Left cardiac atrium (tissue), 4 donors: ENCODE data around the gene KCNA10. TPM values are rescaled to one million over a fixed set of nuclear protein-coding genes. Genes with fewer than 3 reads are reported as not detected.
A peak's percentile ranks its signal among the peaks of the same experiment; 100 is the strongest.

Source experiments
- ATAC-seq, 2 donors: fragments of 200-7000 bp; cut with Tn5 transposase; one replicate each; pipeline ENCODE4 v1.9.1; 2020; ENCODE audit warnings: mild to moderate bottlenecking in 2 of 2, moderate library complexity in 2 of 2
- DNase-seq: peaks from one replicate; pipeline ENCODE4 v3.0.0-alpha.2; 2020
- intact Hi-C, 2 donors: fragments of 100-400 bp; cut with DNase I; formaldehyde crosslinking; loops; one replicate each; pipeline versions ENCODE4 v1.14.1 to v1.15.1; 2022 to 2023
- long read RNA-seq: library from polyadenylated mRNA; unstranded; transcript quantifications from one replicate; pipeline ENCODE4 v2.0.0, GENCODE V29; 2021
- total RNA-seq, 2 donors: library from RNA; stranded (reverse); fragmentation: NEBNext Ultra II Directional; extraction: Animal tissue kit (Norgen Biotek cat#: 25700); gene quantifications; one replicate each; pipeline ENCODE4 v1.2.1, GENCODE V29; 2021
- donor health status: DM: no; HTN: yes; CAD: no.
- donor health status: DM: no; HTN: yes; CAD: no; lungs with severe emphysema.
- donor health status: DM: yes; HTN: yes; CAD: no.
- donor health status: Dilated cardiomyopathy.

KCNA10 gene
- not detected for total RNA-seq
- long read RNA-seq: 0 reads

DNA sequence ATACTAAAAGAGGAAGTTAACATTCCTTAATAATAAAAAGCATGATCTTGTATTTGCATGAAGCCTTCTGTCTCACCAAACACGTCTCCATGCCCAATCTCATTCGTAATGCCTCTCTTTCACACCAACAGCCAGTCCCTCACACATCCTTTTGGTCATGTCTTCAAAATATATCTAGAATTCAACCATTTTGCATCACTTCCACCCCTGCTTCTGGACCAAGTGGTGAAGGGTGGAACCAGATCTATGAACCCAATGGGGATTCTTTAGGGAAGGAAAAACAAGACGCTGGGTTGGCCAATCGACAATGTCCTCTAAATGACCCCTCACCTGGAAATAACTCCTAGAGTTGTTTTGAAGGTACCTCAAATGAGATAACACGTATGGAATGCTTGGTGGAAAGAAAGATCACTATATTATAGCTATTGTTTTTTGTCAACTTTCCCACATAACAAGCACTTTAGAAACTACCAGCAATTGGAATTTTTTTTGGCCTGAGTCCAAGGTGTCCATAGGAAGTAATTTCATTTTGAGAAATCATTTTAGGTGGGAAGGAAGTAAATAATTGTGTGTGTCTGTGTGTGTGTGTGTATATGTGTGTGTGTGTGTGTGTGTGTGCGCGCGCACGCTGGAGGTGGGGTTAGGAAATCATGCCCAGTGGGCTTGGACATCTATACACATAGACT, at the start of gene KCNA10:
TSS of gene KCNA10 (minus strand) at position 51 of the 686 bp plus-strand sequence. CDS start 388 bp downstream, outside the sequence.
- DNase-seq: no peak
- no peak for ATAC-seq
- intact Hi-C loops: no loop called here

DNA sequence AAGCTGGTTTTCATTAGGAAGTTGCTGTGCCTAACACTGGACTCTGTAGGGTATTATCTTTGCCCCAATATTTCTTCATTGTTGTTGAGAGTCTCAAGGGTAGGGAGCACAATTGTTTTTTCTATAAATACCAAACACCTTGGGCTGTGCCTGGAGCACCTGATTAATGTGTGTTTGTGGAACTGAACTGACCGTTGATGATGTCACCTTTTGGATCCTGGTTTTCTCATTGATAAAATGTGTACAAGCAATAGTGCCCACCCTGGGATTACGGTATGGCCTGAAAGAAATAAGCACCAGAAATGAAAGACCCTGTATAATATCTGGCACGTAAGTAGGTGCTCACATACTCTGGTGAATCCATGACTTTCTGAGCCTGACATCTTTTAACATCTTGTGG, 47.9 kb upstream of the KCNA10 start:
- DNase-seq: no peak
- intact Hi-C loops: no loop called here
- no peak for ATAC-seq

DNA sequence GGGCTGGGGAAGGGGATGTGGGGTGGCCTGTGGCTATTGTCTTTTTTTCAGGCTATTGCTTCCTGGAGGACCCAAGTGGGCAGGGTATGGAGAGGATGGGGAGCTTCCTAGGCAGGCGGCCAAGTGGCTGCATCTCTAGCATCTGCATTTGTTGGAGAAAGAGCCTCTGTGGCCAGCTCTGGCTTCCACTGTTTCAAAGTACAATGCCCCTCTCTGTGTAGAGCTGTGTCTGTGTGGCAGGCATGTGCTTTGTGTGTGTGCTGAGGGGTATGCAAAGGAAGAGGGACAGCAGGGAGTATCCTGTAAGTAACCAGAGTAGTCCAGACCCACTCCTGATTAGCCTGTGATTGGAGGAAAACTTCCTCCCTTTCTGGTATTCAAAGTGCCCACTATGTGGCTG, 46.6 kb upstream of the KCNA10 start:
- DNase-seq: no peak
- intact Hi-C loops: no loop called here
- no peak for ATAC-seq

DNA sequence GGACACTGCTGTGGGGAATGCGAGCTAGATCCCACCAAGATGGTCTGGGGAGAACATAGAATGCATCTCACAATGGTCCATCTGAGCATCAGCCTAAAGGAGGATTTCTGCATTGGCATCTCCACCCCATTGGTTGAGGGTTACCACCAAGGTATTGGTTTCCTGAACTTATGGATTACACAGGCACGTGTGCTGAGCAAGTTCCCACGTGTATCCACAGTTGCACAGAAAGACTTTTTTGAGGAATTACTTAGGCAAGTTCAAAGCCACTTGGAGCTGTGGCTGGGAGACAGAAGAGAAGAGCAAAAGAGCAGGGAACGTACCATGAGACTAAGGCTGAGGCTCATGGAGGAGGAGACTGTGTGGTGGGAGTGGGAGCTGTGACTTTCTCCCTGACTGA, 44.1 kb upstream of the KCNA10 start:
- ATAC-seq: no peak
- intact Hi-C loops: no loop called here
- no peak for DNase-seq

DNA sequence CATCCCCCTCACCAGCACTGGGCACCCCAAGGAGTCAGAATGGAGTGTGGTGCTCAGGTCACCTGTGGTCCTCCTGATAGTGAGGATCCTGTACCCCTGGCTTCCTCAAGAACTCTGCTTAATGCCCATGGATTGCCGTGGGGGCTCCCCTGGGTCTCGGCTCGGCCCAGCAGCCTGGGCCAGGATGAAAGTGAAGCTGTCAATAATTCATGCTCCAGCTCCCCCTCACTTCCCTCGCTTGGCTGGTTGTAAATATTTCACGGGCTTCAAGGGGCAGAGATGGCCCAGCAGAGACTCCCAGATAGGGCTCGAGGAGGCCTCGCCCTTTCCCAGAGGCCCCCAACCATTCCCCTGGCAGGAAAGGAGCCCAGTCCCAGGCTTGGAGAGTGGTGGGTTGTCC, 42.6 kb upstream of the KCNA10 start:
- intact Hi-C loops: no loop called here
- DNase-seq (no peak), ATAC-seq (no peak)

DNA sequence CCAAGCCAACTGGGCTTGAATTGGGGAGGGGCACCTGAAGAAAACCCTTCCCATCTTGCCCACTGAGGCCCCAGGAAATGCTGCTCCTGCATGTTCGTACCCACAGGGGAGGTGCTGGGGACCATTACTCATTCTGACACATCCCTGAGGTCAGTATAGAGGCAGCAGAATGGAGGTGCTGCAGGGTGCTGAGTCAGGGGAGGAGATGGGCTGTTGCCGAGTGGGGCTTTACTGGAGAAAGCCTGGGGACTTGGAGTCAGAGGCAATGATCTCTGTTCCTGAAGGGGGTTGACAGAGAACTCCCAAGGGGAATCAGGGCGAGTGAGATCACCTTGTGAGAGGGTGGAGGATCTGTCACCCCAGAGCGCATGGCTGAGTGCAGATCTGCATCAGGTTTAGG, 40.2 kb upstream of the KCNA10 start:
- no peak for ATAC-seq
- intact Hi-C loops: loop anchor here (10.0 kb wide), 2 partner anchors 46 to 226 kb away; partner anchors contain the start of gene KCNA2 (in 1 of the 2)

DNA sequence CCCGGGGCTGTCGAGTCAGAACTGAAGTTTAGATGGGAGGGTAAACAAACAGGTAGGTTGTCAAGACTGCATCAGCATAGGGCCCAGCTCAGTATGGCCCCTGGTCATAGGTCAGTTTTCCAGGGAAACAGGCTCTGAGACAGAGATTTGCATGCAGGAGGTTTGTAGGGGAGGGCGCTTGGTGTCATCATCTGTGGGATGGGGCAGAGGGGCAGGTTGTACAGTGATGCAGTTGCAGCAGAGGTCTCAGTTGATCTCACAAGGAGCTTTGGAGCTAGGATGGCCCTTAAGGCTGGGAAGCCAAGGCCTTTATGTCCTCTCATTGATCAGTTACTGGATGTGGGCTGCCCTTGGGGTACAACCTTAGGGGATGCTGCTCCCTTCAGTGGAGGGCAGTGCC, 38.5 kb upstream of the KCNA10 start:
- intact Hi-C loops: loop anchor here (10.0 kb wide), 2 partner anchors 47 to 227 kb away; partner anchors contain the start of gene KCNA2 (in 1 of the 2)
- ATAC-seq: no peak
- DNase-seq: no peak

More for the DNA sequence above, 40.2 kb upstream of the KCNA10 start:
- DNase-seq: no peak

DNA sequence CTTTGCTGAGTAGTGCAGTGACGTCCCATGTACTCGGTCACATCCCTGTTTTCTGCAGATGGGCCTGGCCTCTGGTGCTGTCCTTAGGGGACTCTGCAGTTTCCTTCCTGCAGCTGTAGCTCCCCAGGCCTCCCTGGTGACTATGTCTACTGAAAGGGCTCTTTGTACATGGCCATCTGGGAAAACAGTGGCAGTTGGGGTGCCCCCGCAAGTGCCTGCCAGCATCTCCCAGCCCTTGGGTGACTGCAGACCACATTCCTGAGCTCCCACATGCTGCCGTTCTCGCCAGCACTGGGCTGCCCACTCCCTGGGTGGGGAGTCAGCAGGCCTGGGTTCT, 37.5 kb upstream of the KCNA10 start:
- ATAC-seq (peak; percentile 25 to 50), DNase-seq (no peak)
- intact Hi-C loops: loop anchor here (10.0 kb wide), 2 partner anchors 48 to 228 kb away; partner anchors contain the start of gene KCNA2 (in 1 of the 2)

DNA sequence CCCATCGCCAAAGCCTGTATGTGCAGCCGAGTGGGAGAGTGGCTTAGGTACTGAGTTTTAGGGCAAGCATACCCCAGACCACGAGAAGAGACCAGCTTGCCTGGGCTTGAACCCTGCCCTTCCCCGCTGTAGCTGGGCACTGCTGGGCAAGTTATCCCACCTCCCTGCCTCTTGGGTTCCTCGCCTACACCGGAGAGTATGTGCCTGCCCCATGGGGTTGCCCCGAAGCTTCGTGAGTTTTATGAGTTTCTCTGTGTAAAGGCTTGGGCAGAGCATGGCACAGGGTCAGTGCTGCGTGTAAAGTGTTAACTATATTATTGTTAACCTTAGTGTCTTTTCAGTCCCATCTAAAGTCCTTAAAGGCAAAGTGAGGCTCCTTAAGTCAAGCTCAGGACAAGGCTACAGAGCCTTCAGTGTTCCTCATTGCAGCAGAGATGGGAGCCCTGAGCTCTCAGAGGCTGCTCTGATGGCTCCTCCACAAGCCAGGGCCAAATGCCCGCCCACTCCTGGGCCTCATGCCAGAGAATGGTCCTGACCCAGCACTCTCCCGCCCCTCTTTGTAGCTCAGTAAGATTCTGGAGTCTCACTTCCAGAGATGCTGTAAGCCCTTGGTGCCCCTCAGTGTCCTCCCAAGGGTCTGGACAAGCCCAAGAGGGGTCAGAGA, 37.0 kb upstream of the KCNA10 start:
- DNase-seq: peak; percentile 65
- ATAC-seq: peak; percentile 80
- intact Hi-C loops: loop anchor here (2.0 to 10.0 kb wide), 3 partner anchors 49 to 229 kb away; partner anchors contain the start of gene KCNA2 (in 1 of the 2)

DNA sequence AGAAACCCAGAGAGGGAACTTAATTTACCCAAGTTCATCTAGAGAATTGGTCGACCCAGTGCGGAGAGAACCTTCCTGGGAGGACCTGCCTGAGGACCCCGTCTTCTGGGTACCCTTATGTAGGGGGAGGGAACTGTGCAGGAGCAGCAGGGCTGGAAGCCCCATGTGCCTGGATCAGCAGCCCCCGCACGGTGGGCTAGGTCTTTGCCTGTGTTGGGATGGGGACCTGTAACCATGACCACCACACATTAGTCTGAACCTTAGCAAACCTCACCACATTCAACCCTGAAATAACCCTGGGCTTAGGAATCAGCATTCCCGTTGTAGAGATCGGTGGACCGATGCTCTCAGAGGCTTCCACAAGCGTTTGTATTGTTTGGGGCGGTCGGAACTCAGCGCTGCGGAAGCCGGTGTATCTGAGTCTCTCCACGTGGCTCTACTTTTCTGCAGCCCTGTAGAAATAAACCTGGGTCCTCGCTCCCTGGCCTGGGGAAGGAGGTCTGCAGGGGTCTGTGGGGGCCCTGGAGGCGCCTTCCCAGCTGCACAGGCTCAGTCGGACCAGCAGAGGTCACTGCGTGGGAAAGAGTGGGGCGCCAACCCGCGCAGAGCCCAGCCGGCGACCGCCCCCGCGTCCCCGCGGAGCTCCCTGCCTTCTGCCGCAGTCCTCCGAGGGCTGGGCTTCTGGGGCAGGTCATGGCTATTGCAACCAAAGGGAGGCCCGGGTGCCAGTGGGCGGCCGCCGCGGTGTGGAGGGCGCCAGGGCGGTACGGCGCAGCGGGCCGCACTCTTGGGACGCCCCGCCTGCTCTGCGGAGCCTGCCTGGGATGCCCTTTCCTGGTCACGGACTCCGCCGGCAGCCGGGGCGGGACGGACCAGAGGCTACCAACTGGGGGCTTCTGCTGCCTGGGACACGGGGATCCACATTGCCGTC, 36.2 kb upstream of the KCNA10 start:
- intact Hi-C loops: loop anchor here (2.0 to 10.0 kb wide), 3 partner anchors 50 to 230 kb away; partner anchors contain the start of gene KCNA2 (in 1 of the 2)
- ATAC-seq: peak; percentile 90
- DNase-seq: peak; percentile 67

DNA sequence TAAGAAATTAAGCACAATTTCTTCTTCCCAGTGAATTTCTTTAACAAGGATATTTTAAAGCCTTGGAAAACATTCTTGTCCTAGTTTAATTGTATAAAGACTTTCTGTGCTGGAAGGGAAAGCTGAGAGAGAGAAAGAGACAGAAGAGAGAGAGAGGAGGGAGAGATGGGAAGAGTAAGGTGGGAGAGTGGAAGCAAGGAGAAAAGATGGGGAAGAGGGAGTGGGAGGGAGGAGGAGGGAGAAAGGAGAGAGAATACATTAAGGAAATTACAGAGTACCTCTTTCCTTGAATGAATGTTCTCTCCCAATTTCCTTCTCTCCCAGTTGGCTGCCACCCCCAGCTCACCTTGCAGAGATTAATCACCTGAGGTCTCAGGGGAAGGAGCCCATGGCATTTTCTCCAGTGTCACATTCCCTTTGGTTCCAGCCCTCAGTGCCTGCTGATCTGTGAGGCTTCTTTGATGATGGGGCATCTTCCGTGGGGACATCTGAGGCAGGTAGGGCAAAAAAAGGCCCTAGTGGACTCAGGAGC, 32.4 kb upstream of the KCNA10 start:
- no peak for DNase-seq
- intact Hi-C loops: loop anchor here (10.0 kb wide), 2 partner anchors 53 to 233 kb away; partner anchors contain the start of gene KCNA2 (in 1 of the 2)
- ATAC-seq: no peak

DNA sequence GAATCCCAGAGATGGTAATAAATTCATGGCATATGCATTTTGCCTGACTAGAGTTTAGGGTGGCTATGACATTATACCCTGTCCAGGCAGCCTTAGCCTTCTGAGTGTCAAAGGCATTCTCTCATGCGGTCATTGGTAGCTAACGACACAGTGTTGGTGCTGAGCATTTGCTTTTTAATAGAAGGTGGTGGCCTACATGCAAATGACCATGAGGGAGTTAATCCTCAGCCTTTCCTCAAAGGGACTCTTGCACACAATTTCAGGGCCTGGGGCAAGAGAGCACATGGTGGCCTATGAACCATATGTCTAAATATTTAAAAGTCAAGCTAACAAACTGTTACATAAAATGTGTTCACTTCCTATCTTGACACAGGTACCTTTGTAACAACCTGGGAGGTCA, 30.9 kb upstream of the KCNA10 start:
- intact Hi-C loops: loop anchor here (10.0 kb wide), 2 partner anchors 55 to 235 kb away; partner anchors contain the start of gene KCNA2 (in 1 of the 2)
- ATAC-seq: no peak
- DNase-seq: no peak

DNA sequence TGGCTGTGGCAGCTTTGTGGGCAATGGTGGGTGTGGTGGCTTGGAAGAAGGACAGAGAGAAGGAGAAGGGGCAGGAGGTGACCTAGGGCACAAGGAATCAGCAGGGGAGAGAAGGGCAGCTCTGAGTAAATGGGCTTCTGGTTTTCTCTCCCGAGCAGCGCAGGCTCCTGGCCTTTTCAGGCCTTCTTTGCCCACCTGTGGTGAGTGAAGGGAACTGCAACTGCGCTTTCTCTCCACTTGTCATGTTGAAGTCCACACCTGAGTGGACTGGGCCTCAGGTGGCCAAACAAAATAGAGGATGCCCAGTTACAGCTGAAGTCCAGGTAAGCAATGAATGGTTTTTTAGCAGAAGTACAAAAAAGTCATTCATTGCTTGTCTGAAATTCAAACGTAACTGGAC, 29.4 kb upstream of the KCNA10 start:
- no peak for ATAC-seq
- DNase-seq: no peak
- intact Hi-C loops: no loop called here

DNA sequence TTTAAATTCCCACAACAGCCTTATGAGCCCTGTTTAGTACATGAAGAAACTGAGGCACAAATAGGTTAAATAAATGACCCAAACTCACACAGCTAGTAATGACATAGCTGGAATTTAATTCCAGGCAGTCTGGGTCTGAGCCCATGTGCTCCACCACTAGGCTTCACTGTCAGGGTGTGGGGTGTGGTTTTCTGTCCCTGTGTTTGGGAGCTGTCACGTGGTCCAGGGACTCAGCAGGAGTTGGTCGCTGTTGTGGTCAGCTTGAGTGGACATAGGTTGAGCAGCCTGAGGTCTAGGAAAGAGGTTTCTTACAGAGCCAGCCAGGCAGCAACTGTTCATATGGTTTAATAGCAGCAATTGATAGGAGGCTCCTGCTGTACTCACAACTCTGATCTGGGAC, 28.0 kb upstream of the KCNA10 start:
- no peak for DNase-seq
- intact Hi-C loops: no loop called here
- ATAC-seq: no peak

DNA sequence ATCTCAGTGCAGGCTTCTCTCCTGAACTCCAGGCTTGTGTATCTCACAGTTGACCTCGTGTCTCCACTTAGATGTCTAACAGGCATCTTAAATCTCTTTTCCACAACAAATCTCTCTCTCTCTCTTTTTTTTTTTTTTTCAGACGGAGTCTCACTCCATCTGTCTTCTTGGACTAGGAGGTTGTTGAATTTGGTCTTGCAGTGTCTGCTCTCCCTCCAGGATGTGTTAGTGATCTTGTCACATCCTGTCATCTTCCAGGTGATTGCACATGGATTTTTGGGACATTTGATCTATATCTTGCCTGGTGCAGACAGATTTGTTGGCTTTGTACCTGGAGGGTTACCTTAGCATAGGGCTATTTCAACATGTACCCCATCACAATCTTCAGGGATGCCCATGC, 26.5 kb upstream of the KCNA10 start:
- intact Hi-C loops: no loop called here
- ATAC-seq: no peak

DNA sequence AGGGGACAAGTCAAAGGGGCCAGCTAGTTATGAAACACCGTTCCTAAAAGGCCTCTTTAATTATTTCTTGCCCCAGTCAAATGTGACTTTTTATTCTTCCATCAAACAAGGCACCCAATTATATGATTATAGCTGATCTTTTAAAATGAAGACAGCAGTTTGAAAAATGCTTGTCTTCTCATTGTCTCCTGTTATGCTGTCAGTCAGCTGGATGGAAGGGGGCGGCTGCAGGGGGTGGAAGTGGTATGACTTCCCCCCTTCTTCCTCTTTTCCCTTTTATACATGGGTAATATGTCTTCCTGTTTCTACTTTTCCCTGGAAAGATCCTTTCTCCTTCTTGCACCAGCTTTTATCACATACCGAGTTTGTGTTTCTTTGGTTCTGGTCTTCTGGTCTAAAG, 25.8 kb upstream of the KCNA10 start:
- ATAC-seq: no peak
- intact Hi-C loops: no loop called here
- no peak for DNase-seq

More for the DNA sequence above, 26.5 kb upstream of the KCNA10 start:
- no peak for DNase-seq

DNA sequence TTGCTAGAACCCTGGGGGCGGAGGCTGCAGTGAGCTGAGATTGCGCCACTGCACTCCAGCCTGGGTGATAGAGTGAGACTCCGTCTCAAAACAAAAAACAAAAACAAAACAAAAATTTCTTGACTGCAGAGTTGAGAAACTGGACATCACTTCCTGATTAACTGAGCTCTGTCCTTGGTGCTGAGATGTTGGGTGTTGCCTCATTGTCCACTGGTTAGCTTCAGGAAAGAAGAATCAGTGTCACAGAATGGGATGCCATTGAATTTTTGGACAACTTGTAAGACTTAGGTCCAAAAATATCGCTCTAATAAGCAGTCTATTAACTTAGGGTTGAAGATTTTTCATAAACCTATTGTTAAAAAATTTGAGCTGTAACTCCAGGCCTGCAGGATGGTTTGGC, 23.8 kb upstream of the KCNA10 start:
- DNase-seq: no peak
- intact Hi-C loops: no loop called here
- ATAC-seq: no peak

DNA sequence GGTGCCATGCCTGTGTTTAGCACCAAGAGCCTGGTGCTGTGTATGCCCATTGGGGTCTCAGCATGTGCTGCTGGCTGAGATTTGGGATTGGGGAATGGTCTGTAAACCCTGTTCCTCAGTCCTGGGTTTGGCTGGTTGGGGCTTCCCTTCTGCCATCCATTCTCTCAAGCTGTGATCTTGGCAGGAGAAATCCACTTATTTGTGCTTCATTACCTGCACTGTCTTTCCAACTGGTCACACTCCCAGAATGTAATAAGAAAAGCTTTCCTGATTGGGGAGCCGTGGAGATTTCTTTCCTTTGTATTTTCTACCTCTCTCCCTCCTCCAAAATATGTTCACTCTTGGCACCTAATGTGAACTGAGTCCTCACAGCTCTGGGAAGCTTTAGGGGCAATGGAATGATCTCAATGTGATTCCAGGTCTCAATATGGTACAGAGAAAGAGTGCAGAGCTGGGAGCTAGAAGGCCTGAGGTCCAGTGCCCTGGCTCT, 23.0 kb upstream of the KCNA10 start:
- intact Hi-C loops: no loop called here
- ATAC-seq: no peak

More for the DNA sequence above, 23.0 kb upstream of the KCNA10 start:
- DNase-seq: no peak
